ENCODE measurements around the gene BEND2.

DNA sequence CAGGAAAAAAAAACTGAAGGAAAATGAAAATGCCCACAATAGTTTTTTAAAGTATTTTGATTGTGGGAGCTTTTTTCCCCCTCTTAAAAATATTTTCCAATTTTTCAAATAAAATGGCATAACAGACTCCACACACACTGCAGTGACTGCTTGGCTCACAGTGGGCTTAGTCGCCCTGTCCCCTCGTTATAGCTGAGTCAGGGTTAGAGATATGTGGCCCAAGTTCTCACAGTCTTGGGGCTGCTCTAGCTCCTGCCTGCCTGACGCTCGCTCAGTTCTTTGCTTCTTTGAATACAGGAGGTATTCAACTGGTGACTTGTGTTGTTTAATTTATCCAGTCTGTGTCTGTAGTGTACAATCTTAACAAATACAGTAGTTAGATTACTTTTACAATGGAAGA is 47.7 kb downstream of the BEND2 start:
- TF ChIP-seq, protein P1, sequence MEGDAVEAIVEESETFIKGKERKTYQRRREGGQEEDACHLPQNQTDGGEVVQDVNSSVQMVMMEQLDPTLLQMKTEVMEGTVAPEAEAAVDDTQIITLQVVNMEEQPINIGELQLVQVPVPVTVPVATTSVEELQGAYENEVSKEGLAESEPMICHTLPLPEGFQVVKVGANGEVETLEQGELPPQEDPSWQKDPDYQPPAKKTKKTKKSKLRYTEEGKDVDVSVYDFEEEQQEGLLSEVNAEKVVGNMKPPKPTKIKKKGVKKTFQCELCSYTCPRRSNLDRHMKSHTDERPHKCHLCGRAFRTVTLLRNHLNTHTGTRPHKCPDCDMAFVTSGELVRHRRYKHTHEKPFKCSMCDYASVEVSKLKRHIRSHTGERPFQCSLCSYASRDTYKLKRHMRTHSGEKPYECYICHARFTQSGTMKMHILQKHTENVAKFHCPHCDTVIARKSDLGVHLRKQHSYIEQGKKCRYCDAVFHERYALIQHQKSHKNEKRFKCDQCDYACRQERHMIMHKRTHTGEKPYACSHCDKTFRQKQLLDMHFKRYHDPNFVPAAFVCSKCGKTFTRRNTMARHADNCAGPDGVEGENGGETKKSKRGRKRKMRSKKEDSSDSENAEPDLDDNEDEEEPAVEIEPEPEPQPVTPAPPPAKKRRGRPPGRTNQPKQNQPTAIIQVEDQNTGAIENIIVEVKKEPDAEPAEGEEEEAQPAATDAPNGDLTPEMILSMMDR (IDR thresholded peaks at IDR 0.05 in 4 of 5, conservative IDR thresholded peaks at IDR 0.05 in 1 of 5), result no peak
- TF ChIP-seq POLR2A (IDR thresholded peaks at IDR 0.05), result no peak
